ENCODE measurements around the gene AHRR.
"Not testable (repeated sequence)": the region's sequence is repeated elsewhere in the genome, so short reads cannot be mapped to it uniquely, and the experiment has no call there.

The AHRR gene

GRCh38 chr5:306011-306805 is 15.3 kb upstream of the AHRR start:
- no peak for DNase-seq

- no peak for DNase-seq
These were observed 14.2 kb upstream of the AHRR start for GRCh38 chr5:307306-307705.

- DNase-seq: no peak
These were observed 13.5 kb upstream of the AHRR start for GRCh38 chr5:307794-308579.

- no peak for DNase-seq
These were observed 12.7 kb upstream of the AHRR start for GRCh38 chr5:308672-309271.

- not testable (repeated sequence) for DNase-seq
These were observed 11.7 kb upstream of the AHRR start for GRCh38 chr5:309831-310230.

- DNase-seq: no peak
These were observed 11.0 kb upstream of the AHRR start for GRCh38 chr5:310516-310915.

GRCh38 chr5:310941-311434 is 10.5 kb upstream of the AHRR start:
- DNase-seq: no peak

- DNase-seq: no peak
These were observed 9.6 kb upstream of the AHRR start for GRCh38 chr5:311963-312362.

- DNase-seq: no peak
These were observed 8.7 kb upstream of the AHRR start for GRCh38 chr5:312845-313244.

- no peak for DNase-seq
These were observed 8.2 kb upstream of the AHRR start for GRCh38 chr5:313265-313664.

GRCh38 chr5:313806-314376 is 7.6 kb upstream of the AHRR start:
- DNase-seq: no peak

- no peak for DNase-seq
These were observed 6.6 kb upstream of the AHRR start for GRCh38 chr5:314676-315487.

GRCh38 chr5:315488-316209 is 5.9 kb upstream of the AHRR start:
- no peak for DNase-seq

GRCh38 chr5:316210-317085 is 5.1 kb upstream of the AHRR start:
- no peak for DNase-seq

GRCh38 chr5:317086-317811 is 4.3 kb upstream of the AHRR start:
- DNase-seq: no peak

GRCh38 chr5:318341-318897 is 3.1 kb upstream of the AHRR start:
- DNase-seq: no peak

GRCh38 chr5:318931-319601 is 2.4 kb upstream of the AHRR start:
- DNase-seq: no peak

GRCh38 chr5:320524-321229 is 837 bp upstream of the AHRR start:
- no peak for DNase-seq

Measured in CD4-positive, alpha-beta T cell treated with Interleukin-4 for 4 hours (primary cell).